Activated CD8-positive, alpha-beta memory T cell treated with anti-CD3 and anti-CD28 coated beads for 36 hours (primary cell): ENCODE data around the gene SYVN1. TPM values are rescaled to one million over a fixed set of nuclear protein-coding genes. Genes with fewer than 3 reads are reported as not detected.

Experiments
- CTCF ChIA-PET: fragments of 350-600 bp; sonication (Branson Sonifier 250); formaldehyde crosslinking; loops from one replicate; lab custom pipeline; 2021; ENCODE audit warnings: antibody characterized with exemption; lab: Charles Lee
- POLR2A ChIA-PET: fragments of 350-600 bp; sonication (Branson Sonifier 250); formaldehyde crosslinking; loops from one replicate; lab custom pipeline; 2021; ENCODE audit warnings: antibody characterized with exemption; lab: Charles Lee
- total RNA-seq, 2 experiments: library from RNA; stranded (reverse); gene quantifications; one replicate each; pipeline ENCODE4 v1.2.3, GENCODE V29; 2021

The SYVN1 gene
- total RNA-seq, 2 experiments from 2014 or later: 33.8 to 36.6 TPM

GRCh38 chr11:65120831-65121230 lies 13.5 kb downstream of the SYVN1 start:
- POLR2A ChIA-PET: interaction anchor here (1.9 to 5.0 kb wide), 3 partner anchors 9 to 107 kb away, joined by 6 to 47 read pairs (median 15); partner anchors contain the start of genes ARL2, SYVN1 and TM7SF2
- CTCF ChIA-PET: interaction anchor here (1.1 to 2.3 kb wide), 3 partner anchors 8 to 11 kb away, joined by 3 to 20 read pairs (median 11); partner anchors contain the start of gene TM7SF2

- CTCF ChIA-PET: interaction anchor here (1.1 to 1.2 kb wide), 2 partner anchors 8 to 9 kb away, joined by 3 read pairs; partner anchors contain the start of gene TM7SF2
- POLR2A ChIA-PET: interaction anchor here (0.7 to 3.0 kb wide), 2 partner anchors 8 to 10 kb away, joined by 3 to 15 read pairs; partner anchors contain the start of gene TM7SF2
Observed at GRCh38 chr11:65119670-65119995, 14.7 kb downstream of the SYVN1 start.

GRCh38 chr11:65118891-65119669 lies 15.2 kb downstream of the SYVN1 start:
- CTCF ChIA-PET: interaction anchor here (1.0 to 2.0 kb wide), 6 partner anchors 8 to 81 kb away, joined by 3 to 5 read pairs (median 3); partner anchors contain the start of genes CAPN1 and TM7SF2

DNA sequence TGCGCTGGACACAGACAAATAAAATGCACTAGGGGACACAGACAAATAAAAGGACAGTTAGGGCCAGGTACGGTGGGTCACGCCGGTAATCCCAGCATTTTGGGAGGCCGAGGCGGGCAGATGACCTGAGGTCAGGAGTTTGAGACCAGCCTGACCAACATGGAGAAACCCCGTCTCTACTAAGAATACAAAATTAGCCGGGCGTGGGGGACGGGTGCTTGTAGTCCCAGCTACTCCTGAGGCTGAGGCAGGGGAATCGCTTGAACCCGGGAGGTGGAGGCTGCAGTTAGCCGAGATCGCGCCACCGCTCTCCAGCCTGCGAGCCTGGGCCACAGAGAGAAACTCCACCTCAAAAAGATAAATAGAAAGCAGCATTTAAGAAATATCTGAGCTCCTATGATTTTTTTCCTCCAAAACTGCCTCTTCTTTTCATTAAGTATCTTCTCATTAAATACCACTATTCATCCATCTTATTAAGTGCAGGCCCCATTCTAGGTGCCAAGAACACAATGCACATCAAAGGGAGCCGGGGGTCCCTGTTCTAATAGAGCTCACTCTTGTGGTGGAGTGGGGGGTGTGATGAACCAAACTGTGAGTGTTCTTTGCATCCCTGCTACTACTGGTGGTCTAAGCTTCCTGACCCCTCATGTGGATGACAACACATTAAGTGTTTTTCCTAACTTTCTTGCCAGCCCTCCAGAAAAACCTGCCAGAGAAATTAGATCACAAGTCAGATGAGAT lies 16.1 kb downstream of the SYVN1 start:
- ChIA-PET POLR2A (interaction anchor here (0.6 to 2.9 kb wide), 6 partner anchors 16 to 258 kb away, joined by 3 to 15 read pairs (median 5); partner anchors contain the start of genes ARL2, SYVN1 and VPS51), CTCF (interaction anchor here (0.6 to 2.0 kb wide), 10 partner anchors 9 to 212 kb away, joined by 3 to 5 read pairs (median 4); partner anchors contain the start of gene CAPN1)

More at GRCh38 chr11:65118891-65119669, 15.2 kb downstream of the SYVN1 start:
- POLR2A ChIA-PET: interaction anchor here (0.6 to 2.9 kb wide), 4 partner anchors 11 to 193 kb away, joined by 3 to 14 read pairs (median 3); partner anchors contain the start of gene VPS51

DNA sequence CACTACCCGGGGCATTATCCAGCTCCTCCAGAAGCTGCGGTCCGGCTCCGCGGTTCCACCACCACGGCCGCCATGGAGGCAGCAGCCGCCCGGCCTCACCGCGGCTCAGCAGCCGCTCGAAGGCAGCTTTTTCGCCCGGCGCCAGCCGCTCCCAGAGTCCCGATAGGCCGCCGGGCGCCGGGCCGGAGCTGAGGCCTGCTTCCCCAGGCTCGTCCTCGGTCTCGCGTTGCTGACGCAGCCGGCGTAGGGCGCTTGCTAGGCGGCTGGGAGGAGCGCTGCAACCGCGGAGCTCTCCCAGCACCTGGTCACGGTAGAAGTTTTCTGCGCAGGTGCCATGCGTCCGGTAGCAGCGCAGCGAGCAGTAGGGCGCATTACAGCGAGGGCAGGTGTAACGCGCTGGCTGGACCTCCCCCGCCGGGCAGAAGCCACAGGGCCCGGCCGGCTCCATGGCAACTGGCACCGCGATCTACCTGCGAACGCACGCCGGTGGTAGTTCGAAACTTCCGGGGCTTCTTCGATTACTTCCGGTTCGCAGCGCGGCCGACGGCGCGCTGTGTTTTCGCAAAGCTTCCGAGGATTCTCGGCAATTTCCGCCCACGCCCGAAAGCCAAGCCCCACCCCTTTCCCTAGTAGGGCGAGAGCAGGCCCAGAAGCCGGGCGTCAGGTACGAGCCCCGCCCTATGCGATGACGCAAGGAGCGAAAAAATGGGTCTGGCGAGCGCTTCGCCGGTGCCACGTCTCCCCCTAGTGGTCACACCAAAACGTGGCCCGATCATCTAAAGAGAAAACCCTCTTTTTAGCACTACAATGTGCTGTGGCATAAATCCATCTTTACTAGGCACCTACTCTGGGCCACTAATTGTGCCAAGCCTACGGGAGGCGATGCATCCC lies 16.9 kb downstream of the SYVN1 start, which contains the start of gene ZNHIT2:
ZNHIT2 (minus strand) TSS at position 496 of the 891 bp plus-strand sequence; CDS start at position 448, 48 bp downstream.
- ChIA-PET CTCF (interaction anchor here (0.7 to 2.0 kb wide), 14 partner anchors 10 to 234 kb away, joined by 3 to 7 read pairs (median 4); partner anchors contain the start of gene CAPN1), POLR2A (interaction anchor here (0.6 to 2.9 kb wide), 9 partner anchors 11 to 258 kb away, joined by 3 to 15 read pairs (median 3); partner anchors contain the start of genes ARL2, SNX15, SYVN1 and VPS51)

DNA sequence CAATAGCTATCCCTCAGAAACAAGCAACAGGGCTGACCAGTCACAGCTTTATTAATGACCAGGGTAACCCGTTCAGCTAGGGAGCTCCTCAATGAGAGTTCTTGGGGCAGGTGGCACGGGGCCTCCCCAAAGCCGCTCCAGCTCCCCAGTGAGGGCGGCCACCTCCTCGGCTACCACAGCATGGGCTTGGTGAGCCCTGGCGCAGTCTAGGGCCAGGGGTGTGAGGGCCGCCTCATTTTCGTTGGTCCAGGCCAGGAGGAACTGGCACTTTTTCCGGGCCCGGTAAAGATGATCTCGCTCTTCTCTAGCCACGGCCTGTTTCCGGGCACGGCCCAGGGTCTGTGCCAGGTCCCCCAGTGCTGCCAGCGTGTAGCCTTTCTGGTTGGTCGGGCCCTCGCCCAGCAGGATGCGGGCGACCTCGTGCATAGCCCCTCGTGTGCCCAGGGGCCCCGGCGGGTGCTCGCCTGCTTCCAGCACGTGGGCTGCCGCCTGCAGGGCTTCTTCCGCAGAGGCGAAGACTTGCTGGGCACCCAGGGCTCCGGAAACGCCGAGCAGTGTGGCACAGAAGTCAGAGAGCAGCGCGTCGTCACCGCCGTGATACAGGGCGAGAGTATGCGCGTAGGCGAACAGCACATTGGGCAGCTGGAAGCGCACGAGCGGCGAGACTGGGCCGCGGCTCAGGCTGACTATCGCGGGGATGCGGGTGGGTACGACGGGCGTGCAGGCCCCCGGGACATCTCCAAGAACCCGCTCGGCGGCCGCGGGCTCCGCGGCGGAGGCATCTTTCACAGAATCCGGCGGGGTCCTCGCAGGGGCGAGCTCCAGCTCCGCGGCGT lies 17.7 kb downstream of the SYVN1 start:
- POLR2A ChIA-PET: interaction anchor here (0.9 to 2.9 kb wide), 6 partner anchors 12 to 257 kb away, joined by 3 to 15 read pairs (median 4); partner anchors contain the start of genes SNX15, SYVN1 and VPS51

DNA sequence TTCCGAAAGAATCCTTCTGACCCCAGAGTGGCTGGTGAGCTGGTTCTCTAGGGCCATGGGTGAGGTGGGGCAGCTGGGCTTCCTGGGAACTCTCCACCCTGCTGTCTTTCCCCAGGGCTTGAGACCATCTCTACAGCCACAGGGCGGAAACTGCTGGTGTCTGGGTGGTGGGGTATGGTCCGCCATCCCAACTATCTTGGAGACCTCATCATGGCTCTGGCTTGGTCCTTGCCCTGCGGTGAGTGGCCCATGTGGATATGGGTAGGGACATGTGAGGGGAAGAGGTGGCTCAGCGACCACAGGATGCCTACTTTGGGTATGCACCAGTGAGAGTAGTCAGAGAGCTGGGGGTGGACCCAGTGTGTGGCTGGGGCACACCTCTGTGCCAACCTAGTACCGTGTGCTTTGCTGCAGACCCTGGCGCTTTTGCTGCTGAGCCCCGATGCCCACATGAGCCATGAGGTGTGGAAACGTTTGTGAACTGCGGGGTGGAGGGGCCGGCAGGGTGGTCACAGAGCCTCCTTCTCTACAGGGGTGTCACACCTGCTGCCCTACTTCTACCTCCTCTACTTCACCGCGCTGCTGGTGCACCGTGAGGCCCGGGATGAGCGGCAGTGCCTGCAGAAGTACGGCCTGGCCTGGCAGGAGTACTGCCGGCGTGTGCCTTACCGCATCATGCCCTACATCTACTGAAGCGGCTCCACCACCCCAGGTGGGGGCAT lies 18.8 kb downstream of the SYVN1 start:
- ChIA-PET POLR2A (interaction anchor here (1.5 kb wide), 1 partner anchor 13 kb away, joined by 6 read pairs; no protein-coding TSS in a partner anchor), CTCF (interaction anchor here (0.6 kb wide), 1 partner anchor 24 kb away, joined by 4 read pairs; no protein-coding TSS in a partner anchor)

More for the DNA sequence above, 17.7 kb downstream of the SYVN1 start:
- CTCF ChIA-PET: interaction anchor here (0.6 to 2.0 kb wide), 8 partner anchors 9 to 234 kb away, joined by 3 to 7 read pairs (median 4); partner anchors contain the start of gene CAPN1

- POLR2A ChIA-PET: interaction anchor here (0.6 kb wide), 1 partner anchor 481 kb away, joined by 3 read pairs; no protein-coding TSS in a partner anchor
- CTCF ChIA-PET: interaction anchor here (0.6 to 7.4 kb wide), 3 partner anchors 15 to 1570 kb away, joined by 3 to 109 read pairs (median 4); partner anchors contain the start of genes SYVN1 and VPS51
Observed at GRCh38 chr11:65114538-65115171, 19.7 kb downstream of the SYVN1 start.

DNA sequence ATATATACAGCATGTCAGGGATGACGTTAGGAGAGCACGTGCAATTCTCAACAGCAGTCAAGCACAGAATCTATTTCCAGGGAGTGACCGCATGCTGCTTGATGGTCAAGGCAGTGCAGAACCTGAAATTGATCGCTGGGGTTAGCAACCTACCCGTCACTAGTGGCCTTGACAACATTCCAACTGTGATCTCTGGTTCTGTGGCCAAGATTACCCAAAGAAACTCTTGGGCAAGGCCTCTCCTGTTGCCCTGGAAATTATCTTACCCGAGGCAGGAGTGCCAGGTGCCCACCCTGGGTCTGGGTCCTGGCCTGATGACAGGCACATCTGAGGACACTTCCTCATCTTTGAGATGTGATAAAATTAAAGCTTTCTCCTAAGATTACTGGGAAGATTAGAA lies 20.5 kb downstream of the SYVN1 start:
- CTCF ChIA-PET: interaction anchor here (1.2 to 7.4 kb wide), 5 partner anchors 8 to 187 kb away, joined by 3 to 109 read pairs (median 4); partner anchors contain the start of genes CAPN1, FAU, MRPL49 and SYVN1
- POLR2A ChIA-PET: interaction anchor here (0.6 to 3.9 kb wide), 3 partner anchors 7 to 482 kb away, joined by 3 to 15 read pairs (median 3); partner anchors contain the start of genes FAU and MRPL49

GRCh38 chr11:65113361-65113756 lies 21.0 kb downstream of the SYVN1 start:
- CTCF ChIA-PET: interaction anchor here (1.0 to 7.4 kb wide), 10 partner anchors 8 to 260 kb away, joined by 3 to 109 read pairs (median 4); partner anchors contain the start of genes CAPN1, FAU, MRPL49 and SAC3D1
- POLR2A ChIA-PET: interaction anchor here (0.7 to 3.9 kb wide), 4 partner anchors 8 to 79 kb away, joined by 3 to 17 read pairs (median 9); partner anchors contain the start of genes FAU, MRPL49 and VPS51

GRCh38 chr11:65112546-65113360 lies 21.6 kb downstream of the SYVN1 start:
- ChIA-PET CTCF (interaction anchor here (0.8 to 7.4 kb wide), 16 partner anchors 9 to 264 kb away, joined by 3 to 109 read pairs (median 3); partner anchors contain the start of genes ARL2, CAPN1, FAU and MRPL49), POLR2A (interaction anchor here (0.8 to 3.9 kb wide), 3 partner anchors 9 to 16 kb away, joined by 3 to 17 read pairs (median 15); partner anchors contain the start of genes FAU, MRPL49 and VPS51)

GRCh38 chr11:65111744-65112545 lies 22.4 kb downstream of the SYVN1 start, which contains the start of gene TM7SF2:
TSS of gene TM7SF2 (plus strand) at chr11:65111872. CDS start at chr11:65112016, 144 bp downstream.
- ChIA-PET CTCF (interaction anchor here (0.8 to 7.4 kb wide), 20 partner anchors 8 to 263 kb away, joined by 3 to 109 read pairs (median 3); partner anchors contain the start of genes ARL2, CAPN1, FAU and MRPL49), POLR2A (interaction anchor here (0.6 to 3.9 kb wide), 5 partner anchors 9 to 65 kb away, joined by 5 to 17 read pairs (median 9); partner anchors contain the start of genes FAU, MRPL49 and VPS51)
